ENCODE data around the gene XRCC5.

DNA sequence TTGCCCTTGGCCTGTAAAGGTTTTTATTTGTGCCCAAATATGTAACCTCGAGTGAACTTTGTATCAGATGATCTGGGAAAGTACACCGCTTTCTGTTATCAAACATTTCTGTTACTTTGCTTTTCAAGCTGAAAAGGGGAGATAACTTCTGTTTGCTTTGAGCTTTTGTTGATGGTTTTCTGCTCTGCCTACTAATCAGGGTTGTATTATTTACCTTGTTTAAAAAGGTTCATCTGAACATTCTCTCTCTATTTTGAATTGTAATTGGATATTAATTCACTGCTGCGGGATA is 79.4 kb downstream of the XRCC5 start:
- TF ChIP-seq, protein P1, sequence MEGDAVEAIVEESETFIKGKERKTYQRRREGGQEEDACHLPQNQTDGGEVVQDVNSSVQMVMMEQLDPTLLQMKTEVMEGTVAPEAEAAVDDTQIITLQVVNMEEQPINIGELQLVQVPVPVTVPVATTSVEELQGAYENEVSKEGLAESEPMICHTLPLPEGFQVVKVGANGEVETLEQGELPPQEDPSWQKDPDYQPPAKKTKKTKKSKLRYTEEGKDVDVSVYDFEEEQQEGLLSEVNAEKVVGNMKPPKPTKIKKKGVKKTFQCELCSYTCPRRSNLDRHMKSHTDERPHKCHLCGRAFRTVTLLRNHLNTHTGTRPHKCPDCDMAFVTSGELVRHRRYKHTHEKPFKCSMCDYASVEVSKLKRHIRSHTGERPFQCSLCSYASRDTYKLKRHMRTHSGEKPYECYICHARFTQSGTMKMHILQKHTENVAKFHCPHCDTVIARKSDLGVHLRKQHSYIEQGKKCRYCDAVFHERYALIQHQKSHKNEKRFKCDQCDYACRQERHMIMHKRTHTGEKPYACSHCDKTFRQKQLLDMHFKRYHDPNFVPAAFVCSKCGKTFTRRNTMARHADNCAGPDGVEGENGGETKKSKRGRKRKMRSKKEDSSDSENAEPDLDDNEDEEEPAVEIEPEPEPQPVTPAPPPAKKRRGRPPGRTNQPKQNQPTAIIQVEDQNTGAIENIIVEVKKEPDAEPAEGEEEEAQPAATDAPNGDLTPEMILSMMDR (IDR thresholded peaks at IDR 0.05), result no peak
- TF ChIP-seq POLR2A (IDR thresholded peaks at IDR 0.05), result no peak
